22Rv1 (cell line): ENCODE data around the gene TAS1R1.

Source experiments
- ZFX ChIP-seq: fragments of 450-650 bp; IDR thresholded peaks from 2 replicates; pipeline ENCODE4 v1.6.1; 2017; ENCODE audit warnings: antibody characterized with exemption, borderline replicate concordance
- TF ChIP-seq, protein P1 (sequence below): fragments of 450-650 bp; IDR thresholded peaks from 2 replicates; pipeline ENCODE4 v1.5.1; 2017; ENCODE audit warnings: mild to moderate bottlenecking

GRCh38 chr1:6531996-6532395 lies 23.1 kb upstream of the TAS1R1 start:
- no peak for TF ChIP-seq ZFX
- TF ChIP-seq, protein P1, sequence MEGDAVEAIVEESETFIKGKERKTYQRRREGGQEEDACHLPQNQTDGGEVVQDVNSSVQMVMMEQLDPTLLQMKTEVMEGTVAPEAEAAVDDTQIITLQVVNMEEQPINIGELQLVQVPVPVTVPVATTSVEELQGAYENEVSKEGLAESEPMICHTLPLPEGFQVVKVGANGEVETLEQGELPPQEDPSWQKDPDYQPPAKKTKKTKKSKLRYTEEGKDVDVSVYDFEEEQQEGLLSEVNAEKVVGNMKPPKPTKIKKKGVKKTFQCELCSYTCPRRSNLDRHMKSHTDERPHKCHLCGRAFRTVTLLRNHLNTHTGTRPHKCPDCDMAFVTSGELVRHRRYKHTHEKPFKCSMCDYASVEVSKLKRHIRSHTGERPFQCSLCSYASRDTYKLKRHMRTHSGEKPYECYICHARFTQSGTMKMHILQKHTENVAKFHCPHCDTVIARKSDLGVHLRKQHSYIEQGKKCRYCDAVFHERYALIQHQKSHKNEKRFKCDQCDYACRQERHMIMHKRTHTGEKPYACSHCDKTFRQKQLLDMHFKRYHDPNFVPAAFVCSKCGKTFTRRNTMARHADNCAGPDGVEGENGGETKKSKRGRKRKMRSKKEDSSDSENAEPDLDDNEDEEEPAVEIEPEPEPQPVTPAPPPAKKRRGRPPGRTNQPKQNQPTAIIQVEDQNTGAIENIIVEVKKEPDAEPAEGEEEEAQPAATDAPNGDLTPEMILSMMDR: no peak
